NCI-H1092 treated with DMSO at 0.1 percent for 48 hours (cell line): Measurements from ENCODE around the gene PLEKHD1.

ENCODE experiments used
- DNase-seq: peaks from one replicate; lab custom pipeline; 2025; lab: John Stamatoyannopoulos, UW

Gene PLEKHD1

GRCh38 chr14:69518289-69519101 lies 34.0 kb downstream of the PLEKHD1 start:
- no peak for DNase-seq

- DNase-seq, result no peak
These were observed 34.9 kb downstream of the PLEKHD1 start for GRCh38 chr14:69519204-69520100.

GRCh38 chr14:69522026-69522425 lies 37.5 kb downstream of the PLEKHD1 start:
- DNase-seq, result no peak

GRCh38 chr14:69525896-69526295 lies 41.4 kb downstream of the PLEKHD1 start:
- DNase-seq, result no peak

GRCh38 chr14:69527635-69528034 lies 43.1 kb downstream of the PLEKHD1 start:
- no peak for DNase-seq

- DNase-seq, result no peak
These were observed 43.6 kb downstream of the PLEKHD1 start for GRCh38 chr14:69528143-69528542.

- DNase-seq, result no peak
These were observed 44.4 kb downstream of the PLEKHD1 start for GRCh38 chr14:69528930-69529329.

- DNase-seq, result no peak
These were observed 45.0 kb downstream of the PLEKHD1 start for GRCh38 chr14:69529563-69529962.

- DNase-seq, result no peak
These were observed 45.6 kb downstream of the PLEKHD1 start for GRCh38 chr14:69530095-69530494.

- DNase-seq, result peak; percentile 24
These were observed 46.6 kb downstream of the PLEKHD1 start for GRCh38 chr14:69531135-69531534.

- DNase-seq, result no peak
These were observed 48.2 kb downstream of the PLEKHD1 start for GRCh38 chr14:69532561-69533340.

- peak; percentile 71 for DNase-seq
These were observed 50.8 kb downstream of the PLEKHD1 start for GRCh38 chr14:69535230-69535848.

GRCh38 chr14:69536971-69537370 lies 52.4 kb downstream of the PLEKHD1 start:
- DNase-seq, result no peak

GRCh38 chr14:69537900-69538299 lies 53.4 kb downstream of the PLEKHD1 start:
- DNase-seq, result no peak

GRCh38 chr14:69538766-69539165 lies 54.2 kb downstream of the PLEKHD1 start:
- DNase-seq, result no peak

- no peak for DNase-seq
These were observed 55.3 kb downstream of the PLEKHD1 start for GRCh38 chr14:69539631-69540410.

- no peak for DNase-seq
These were observed 56.3 kb downstream of the PLEKHD1 start for GRCh38 chr14:69540654-69541335.

- DNase-seq, result no peak
These were observed 57.8 kb downstream of the PLEKHD1 start for GRCh38 chr14:69542311-69542710.

- DNase-seq, result no peak
These were observed 59.0 kb downstream of the PLEKHD1 start for GRCh38 chr14:69543341-69544115.
